Calu3 (cell line): ENCODE data around the gene EFNA2. TPM values are rescaled to one million over a fixed set of nuclear protein-coding genes. Genes with fewer than 3 reads are reported as not detected.

Source experiments
- BruUV-seq: library from RNA; stranded (reverse); fragments of 400-500 nt; replicated peaks from 2 replicates; lab custom pipeline; 2021; lab: Mats Ljungman, UMichigan
- CTCF ChIA-PET: fragments of 300-600 bp; sonication (Branson Sonifier 250); formaldehyde crosslinking; loops from one replicate; lab custom pipeline; 2022; ENCODE audit warnings: antibody characterized with exemption; lab: Charles Lee
- DNase-seq: peaks from one replicate; pipeline ENCODE4 v3.0.0; 2022
- H3K27ac Mint-ChIP-seq: one replicate; pipeline ENCODE4 v1.8.0; 2022; ENCODE audit warnings: mixed read lengths; ENCODE audit not compliant: unreplicated experiment
- H3K27me3 Mint-ChIP-seq: one replicate; pipeline ENCODE4 v1.8.0; 2022; ENCODE audit warnings: mixed read lengths; ENCODE audit not compliant: unreplicated experiment
- H3K36me3 Mint-ChIP-seq: one replicate; pipeline ENCODE4 v1.8.0; 2022; ENCODE audit warnings: mild to moderate bottlenecking, moderate library complexity, mixed read lengths; ENCODE audit not compliant: insufficient read depth, unreplicated experiment
- H3K4me1 Mint-ChIP-seq: one replicate; pipeline ENCODE4 v1.8.0; 2022; ENCODE audit warnings: mild to moderate bottlenecking, low read depth, mixed read lengths; ENCODE audit not compliant: unreplicated experiment
- H3K4me3 Mint-ChIP-seq: one replicate; pipeline ENCODE4 v1.8.0; 2022; ENCODE audit warnings: mild to moderate bottlenecking, low read depth, moderate library complexity, mixed read lengths; ENCODE audit not compliant: unreplicated experiment
- H3K9me3 Mint-ChIP-seq: one replicate; pipeline ENCODE4 v1.8.0; 2022; ENCODE audit warnings: low read depth, mixed read lengths; ENCODE audit not compliant: unreplicated experiment
- CTCF ChIP-seq: fragments of 200-600 bp; IDR thresholded peaks from one replicate; pipeline ENCODE4 v1.8.0; 2022; ENCODE audit warnings: antibody characterized with exemption; ENCODE audit not compliant: unreplicated experiment
- intact Hi-C: fragments of 100-400 bp; cut with micrococcal nuclease; formaldehyde crosslinking; loops from one replicate; pipeline ENCODE4 v1.10.0; 2022; ENCODE audit not compliant: unreplicated experiment
- total RNA-seq: library from RNA; stranded (reverse); gene quantifications from 2 replicates; pipeline ENCODE4 v1.2.3, GENCODE V29; 2022

Gene EFNA2
- total RNA-seq, 1 experiment from 2014 or later, result 0.90 TPM

GRCh38 chr19:1273263-1274041, 12.2 kb upstream of the EFNA2 start:
- TF ChIP-seq CTCF, result no peak
- BruUV-seq, result TSS peak; percentile 50
- Mint-ChIP-seq H3K36me3 (peaks cover 82% of the 10 kb centered on the region), H3K4me3 (peak overlapping the region; percentile 73), H3K27me3 (no peaks in the 10 kb centered on the region), H3K4me1 (peaks cover 23% of the 10 kb centered on the region), H3K27ac (peak overlapping the region; percentile 52), H3K9me3 (no peaks in the 10 kb centered on the region)
- CTCF ChIA-PET, result interaction anchor here (0.8 kb wide), 1 partner anchor 29 kb away, joined by 4 read pairs; no protein-coding TSS in a partner anchor
- intact Hi-C loops, result no loop called here
- DNase-seq, result no peak

- Mint-ChIP-seq H3K27ac (peak overlapping the region; percentile 52), H3K9me3 (no peaks in the 10 kb centered on the region), H3K27me3 (no peaks in the 10 kb centered on the region), H3K4me3 (peak overlapping the region; percentile 73), H3K4me1 (peaks cover 18% of the 10 kb centered on the region), H3K36me3 (peaks cover 75% of the 10 kb centered on the region)
- no peak for TF ChIP-seq CTCF
- BruUV-seq, result no TSS peak
- no peak for DNase-seq
- CTCF ChIA-PET, result no interaction called here
- intact Hi-C loops, result no loop called here
Measured at GRCh38 chr19:1274081-1274851, 11.4 kb upstream of the EFNA2 start.

DNA sequence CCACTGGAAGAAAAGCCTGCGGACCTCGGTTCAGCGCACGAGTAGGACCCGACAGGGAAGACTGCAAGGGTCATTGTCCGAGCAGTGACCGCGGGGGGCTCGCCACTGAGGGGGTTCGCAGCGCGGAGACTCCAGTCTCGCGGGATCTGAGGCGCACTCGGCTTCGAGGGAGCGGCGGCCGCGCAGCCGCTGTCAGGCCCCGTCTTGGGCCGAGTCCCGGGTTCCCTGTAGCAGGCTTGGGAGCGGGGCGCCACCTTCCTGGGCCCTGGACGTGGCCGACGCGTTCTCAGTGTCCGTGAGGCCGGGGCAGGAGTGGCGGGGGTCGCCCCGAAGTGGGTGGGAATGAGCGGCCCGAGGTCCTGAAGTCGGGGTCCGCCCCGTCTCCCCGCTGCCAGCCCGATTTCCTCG, 10.8 kb upstream of the EFNA2 start:
- CTCF ChIA-PET, result interaction anchor here (0.6 to 1.0 kb wide), 2 partner anchors 17 to 30 kb away, joined by 5 to 9 read pairs; no protein-coding TSS in a partner anchor
- Mint-ChIP-seq H3K36me3 (peaks cover 77% of the 10 kb centered on the region), H3K4me3 (peak overlapping the region; percentile 73), H3K9me3 (no peaks in the 10 kb centered on the region), H3K27ac (peak overlapping the region; percentile 52), H3K27me3 (no peaks in the 10 kb centered on the region), H3K4me1 (peaks cover 17% of the 10 kb centered on the region)
- no peak for TF ChIP-seq CTCF
- BruUV-seq, result no TSS peak
- no peak for DNase-seq
- intact Hi-C loops, result no loop called here

- Mint-ChIP-seq H3K4me3 (peak within 1 kb of the TSS; percentile 73), H3K4me1 (peaks cover 12% of the 10 kb centered on the region), H3K36me3 (peaks cover 73% of the 10 kb centered on the region), H3K27me3 (no peaks in the 10 kb centered on the region), H3K27ac (peak within 1 kb of the TSS; percentile 65), H3K9me3 (no peaks in the 10 kb centered on the region)
- DNase-seq, result peak; percentile 90
- no TSS peak for BruUV-seq
- CTCF ChIA-PET, result interaction anchor here (0.6 to 1.0 kb wide), 2 partner anchors 16 to 31 kb away, joined by 5 to 9 read pairs; no protein-coding TSS in a partner anchor
- intact Hi-C loops, result no loop called here
- TF ChIP-seq CTCF, result no peak
Measured at GRCh38 chr19:1275260-1275975, 10.3 kb upstream of the EFNA2 start, which contains the start of gene FAM174C. Gene FAM174C (plus strand): TSS chr19:1275530. CDS start chr19:1275550, 20 bp downstream.
